HG03460 (cell line): Measurements from ENCODE around the gene ZNF576.
"Not testable (repeated sequence)": the region's sequence is repeated elsewhere in the genome, so short reads cannot be mapped to it uniquely, and the experiment has no call there.

Experiments
- ATAC-seq: cut with Tn5 transposase; IDR thresholded peaks from one replicate; pipeline ENCODE4 v1.9.1; 2021; ENCODE audit not compliant: unreplicated experiment

The ZNF576 gene

GRCh38 chr19:43574424-43575155, 21.8 kb upstream of the ZNF576 start:
- no peak for ATAC-seq

GRCh38 chr19:43575156-43575950, 21.0 kb upstream of the ZNF576 start, which contains the start of the genes PINLYP and XRCC1:
PINLYP (plus strand) TSS chr19:43575801; CDS start chr19:43577192, 1,391 bp downstream.
XRCC1 (minus strand) TSS chr19:43575527; CDS start chr19:43575458, 69 bp downstream.
- peak; percentile 94 for ATAC-seq

GRCh38 chr19:43575955-43576878, 20.2 kb upstream of the ZNF576 start:
- no peak for ATAC-seq

GRCh38 chr19:43578787-43579186, 17.6 kb upstream of the ZNF576 start:
- no peak for ATAC-seq

GRCh38 chr19:43581467-43581866, 14.9 kb upstream of the ZNF576 start:
- ATAC-seq = no peak

GRCh38 chr19:43582495-43582894, 13.9 kb upstream of the ZNF576 start:
- no peak for ATAC-seq

- ATAC-seq = no peak
Measured at GRCh38 chr19:43584484-43584883, 11.9 kb upstream of the ZNF576 start.

GRCh38 chr19:43586346-43586745, 10.0 kb upstream of the ZNF576 start:
- ATAC-seq = no peak

- not testable (repeated sequence) for ATAC-seq
Measured at GRCh38 chr19:43587029-43587428, 9.4 kb upstream of the ZNF576 start.

GRCh38 chr19:43589277-43589676, 7.1 kb upstream of the ZNF576 start:
- no peak for ATAC-seq

GRCh38 chr19:43589678-43590077, 6.7 kb upstream of the ZNF576 start:
- ATAC-seq = no peak

- no peak for ATAC-seq
Measured at GRCh38 chr19:43591904-43592772, 4.3 kb upstream of the ZNF576 start.

GRCh38 chr19:43592800-43593350, 3.5 kb upstream of the ZNF576 start:
- no peak for ATAC-seq

GRCh38 chr19:43594081-43594697, 2.2 kb upstream of the ZNF576 start:
- no peak for ATAC-seq

GRCh38 chr19:43594710-43595604, 1.4 kb upstream of the ZNF576 start:
- ATAC-seq = no peak

GRCh38 chr19:43595605-43595998, 793 bp upstream of the ZNF576 start:
- ATAC-seq = peak; percentile 10

GRCh38 chr19:43596842-43597461, 557 bp downstream of the ZNF576 start:
- ATAC-seq = no peak

- no peak for ATAC-seq
Measured at GRCh38 chr19:43597876-43598275, 1.5 kb downstream of the ZNF576 start.
